H1 (cell line): ENCODE results near the gene CHSY3. TPM values are rescaled to one million over a fixed set of nuclear protein-coding genes. Genes with fewer than 3 reads are reported as not detected.

Experiments
- CTCF ChIA-PET: fragments of 300-600 bp; sonication (Branson Sonifier 250); formaldehyde crosslinking; loops from one replicate; lab custom pipeline; 2021; ENCODE audit not compliant: partially characterized antibody; lab: Charles Lee
- POLR2A ChIA-PET: fragments of 300-600 bp; sonication (Branson Sonifier 250); formaldehyde crosslinking; loops from one replicate; lab custom pipeline; 2021; ENCODE audit warnings: inconsistent platforms; ENCODE audit not compliant: partially characterized antibody; lab: Charles Lee
- DNase-seq, 2 experiments: peaks; one replicate each; pipeline versions ENCODE4 v3.0.0 to v3.0.0-alpha.2; 2010 to 2022; ENCODE audit warnings: low spot score in 2 of 2, low read depth in 1 of 2, mixed read lengths in 1 of 2
- FAIRE-seq: peaks from 2 replicates; lab custom pipeline; 2011; peaks lifted over from hg19 to GRCh38; lab: Jason Lieb, UNC
- H2AFZ ChIP-seq: 2 replicates; pipeline ENCODE4 v1.8.1; 2012; ENCODE audit warnings: low read length, inconsistent platforms
- H2AK5ac ChIP-seq: 2 replicates; pipeline ENCODE4 v1.6.1; 2013; ENCODE audit warnings: low read depth, low read length
- H2BK120ac ChIP-seq: replicated peaks from 2 replicates; pipeline ENCODE3; 2013; ENCODE audit warnings: low read depth, low read length, inconsistent platforms
- H2BK12ac ChIP-seq: 2 replicates; pipeline ENCODE4 v1.6.1; 2013; ENCODE audit warnings: low read depth, low read length
- H2BK15ac ChIP-seq: 2 replicates; pipeline ENCODE4 v1.6.1; 2013; ENCODE audit warnings: low read length
- H2BK20ac ChIP-seq: 2 replicates; pipeline ENCODE4 v1.6.1; 2013; ENCODE audit warnings: low read length
- H2BK5ac ChIP-seq: 2 replicates; pipeline ENCODE4 v1.6.1; 2013; ENCODE audit warnings: low read depth, low read length
- H3K14ac ChIP-seq: 2 replicates; pipeline ENCODE4 v1.6.1; 2013; ENCODE audit warnings: inconsistent platforms; ENCODE audit not compliant: insufficient read length
- H3K18ac ChIP-seq: 2 replicates; pipeline ENCODE4 v1.6.1; 2013; ENCODE audit warnings: low read length; ENCODE audit errors: extremely low read depth
- H3K23ac ChIP-seq: 2 replicates; pipeline ENCODE4 v1.6.1; 2013; ENCODE audit warnings: inconsistent platforms; ENCODE audit not compliant: insufficient read length
- H3K23me2 ChIP-seq: 2 replicates; pipeline ENCODE4 v1.6.1; 2013; ENCODE audit warnings: low read depth, low read length
- H3K27ac ChIP-seq: 2 replicates; pipeline ENCODE4 v1.6.1; 2011; ENCODE audit warnings: low read depth, low read length, inconsistent platforms
- H3K27me3 ChIP-seq, 4 experiments: replicated peaks in 1 of 4; 1 replicate in 1 of 4; 2 replicates in 3 of 4; pipeline versions ENCODE4 v1.6.1 to v1.8.1; 2011 to 2013; ENCODE audit warnings: low read length in 3 of 4, mild to moderate bottlenecking in 3 of 4, inconsistent platforms in 2 of 4, mixed read lengths in 2 of 4, moderate library complexity in 1 of 4; ENCODE audit not compliant: control insufficient read depth in 3 of 4, insufficient read depth in 3 of 4; ENCODE audit errors: extremely low read depth in 1 of 4
- H3K36me3 ChIP-seq, 4 experiments: 2 replicates each; pipeline versions ENCODE4 v1.6.1 to v1.8.1; 2011 to 2013; ENCODE audit warnings: mild to moderate bottlenecking in 4 of 4, low read length in 3 of 4, moderate library complexity in 2 of 4, control low read depth in 1 of 4, inconsistent platforms in 1 of 4; ENCODE audit not compliant: insufficient read depth in 4 of 4, control insufficient read depth in 2 of 4
- H3K4ac ChIP-seq: replicated peaks from 2 replicates; pipeline ENCODE3; 2013; ENCODE audit warnings: low read length, low read depth, mixed read lengths, inconsistent platforms; ENCODE audit not compliant: insufficient read length
- H3K4me1 ChIP-seq, 4 experiments: replicated peaks in 1 of 4; 1 replicate in 1 of 4; 2 replicates in 3 of 4; pipeline versions ENCODE4 v1.6.1 to v1.8.1; 2011 to 2013; ENCODE audit warnings: low read length in 3 of 4, inconsistent platforms in 2 of 4, mixed read lengths in 1 of 4; ENCODE audit not compliant: insufficient read depth in 4 of 4, control insufficient read depth in 3 of 4
- H3K4me2 ChIP-seq, 2 experiments: 2 replicates each; pipeline versions ENCODE4 v1.6.1 to v1.8.1; 2011 to 2013; ENCODE audit warnings: low read depth in 2 of 2, low read length in 2 of 2, control low read depth in 1 of 2, inconsistent platforms in 1 of 2, mild to moderate bottlenecking in 1 of 2; ENCODE audit not compliant: insufficient read depth in 1 of 2
- H3K4me3 ChIP-seq, 4 experiments: fragments of 200-600, 300-600 bp in 1 of 4; sonication (generic), shearing (Covaris generic), sonication (Bioruptor Twin) in 1 of 4; 2 replicates each; pipeline versions ENCODE4 v1.5.1 to v1.8.1; 2011 to 2016; ENCODE audit warnings: low read length in 4 of 4, low read depth in 3 of 4, control low read depth in 2 of 4, inconsistent platforms in 2 of 4, mild to moderate bottlenecking in 2 of 4, mixed read lengths in 1 of 4, moderate library complexity in 1 of 4; ENCODE audit not compliant: insufficient read depth in 2 of 4; ENCODE audit errors: extremely low read depth in 1 of 4
- H3K56ac ChIP-seq: replicated peaks from 2 replicates; pipeline ENCODE3; 2013; ENCODE audit warnings: low read depth, mild to moderate bottlenecking, mixed read lengths, low read length, inconsistent platforms; ENCODE audit not compliant: insufficient read length
- H3K79me1 ChIP-seq: 2 replicates; pipeline ENCODE4 v1.6.1; 2013; ENCODE audit warnings: low read depth, low read length, control low read depth
- H3K79me2 ChIP-seq, 2 experiments: 2 replicates each; pipeline versions ENCODE4 v1.6.1 to v1.8.1; 2012 to 2013; ENCODE audit warnings: low read length in 2 of 2, mild to moderate bottlenecking in 2 of 2, inconsistent platforms in 1 of 2; ENCODE audit not compliant: insufficient read depth in 2 of 2, control insufficient read depth in 1 of 2
- H3K9ac ChIP-seq, 4 experiments: replicated peaks in 1 of 4; 1 replicate in 1 of 4; 2 replicates in 3 of 4; pipeline versions ENCODE4 v1.6.1 to v1.8.1; 2011 to 2013; ENCODE audit warnings: low read depth in 3 of 4, low read length in 3 of 4, control low read depth in 2 of 4, mild to moderate bottlenecking in 2 of 4, moderate library complexity in 2 of 4, inconsistent platforms in 1 of 4; ENCODE audit errors: extremely low read depth in 1 of 4
- H3K9me3 ChIP-seq, 2 experiments: 2 replicates each; pipeline versions ENCODE4 v1.6.1 to v1.8.1; 2012 to 2013; ENCODE audit warnings: mild to moderate bottlenecking in 2 of 2, moderate library complexity in 2 of 2, control low read depth in 1 of 2, inconsistent platforms in 1 of 2, low read depth in 1 of 2, low read length in 1 of 2, mixed read lengths in 1 of 2; ENCODE audit not compliant: insufficient read depth in 2 of 2
- H4K20me1 ChIP-seq, 2 experiments: replicated peaks in 1 of 2; 2 replicates each; pipeline versions ENCODE3 to v1.8.1; 2011 to 2013; ENCODE audit warnings: inconsistent platforms in 2 of 2, low read length in 2 of 2, mild to moderate bottlenecking in 1 of 2; ENCODE audit not compliant: insufficient read depth in 2 of 2, control insufficient read depth in 1 of 2
- H4K5ac ChIP-seq: 2 replicates; pipeline ENCODE4 v1.6.1; 2013; ENCODE audit warnings: low read length, low read depth, mixed read lengths, inconsistent platforms; ENCODE audit not compliant: insufficient read length
- H4K8ac ChIP-seq: 2 replicates; pipeline ENCODE4 v1.8.0; 2013; ENCODE audit warnings: mild to moderate bottlenecking, moderate library complexity, low read length, inconsistent platforms; ENCODE audit not compliant: insufficient read depth; ENCODE audit errors: extremely low read depth
- H4K91ac ChIP-seq: replicated peaks from 2 replicates; pipeline ENCODE3; 2013; ENCODE audit warnings: low read length, mixed read lengths, inconsistent platforms; ENCODE audit not compliant: insufficient read length
- BCL11A ChIP-seq, 2 experiments: IDR thresholded peaks; one replicate each; pipeline ENCODE4 v1.6.1; 2011; ENCODE audit warnings: low read depth in 2 of 2, low read length in 2 of 2, mild to moderate bottlenecking in 2 of 2
- BRCA1 ChIP-seq: IDR thresholded peaks from 2 replicates; pipeline ENCODE4 v1.6.1; 2012; ENCODE audit warnings: low read depth, low read length, improper control_type of control experiment
- CTBP2 ChIP-seq: IDR thresholded peaks from 2 replicates; pipeline ENCODE4 v1.7.0; 2011; ENCODE audit warnings: borderline replicate concordance, mild to moderate bottlenecking, moderate library complexity, mixed read lengths, low read length; ENCODE audit not compliant: insufficient read depth, insufficient read length
- EGR1 ChIP-seq: IDR thresholded peaks from 2 replicates; pipeline ENCODE4 v1.6.1; 2011; ENCODE audit warnings: low read depth, low read length, borderline replicate concordance
- GABPA ChIP-seq: IDR thresholded peaks from 2 replicates; pipeline ENCODE4 v1.6.1; 2011; ENCODE audit warnings: mild to moderate bottlenecking, low read length, moderate library complexity, borderline replicate concordance; ENCODE audit not compliant: insufficient read depth
- MAX ChIP-seq: IDR thresholded peaks from 2 replicates; pipeline ENCODE4 v1.6.1; 2012; ENCODE audit warnings: inconsistent platforms
- POLR2A ChIP-seq, 2 experiments: IDR thresholded peaks; 1 replicate in 1 of 2; 2 replicates in 1 of 2; pipeline ENCODE4 v1.6.1; 2011; ENCODE audit warnings: low read depth in 2 of 2, low read length in 2 of 2, mild to moderate bottlenecking in 2 of 2; ENCODE audit errors: control extremely low read depth in 1 of 2
- POLR2AphosphoS5 ChIP-seq: IDR thresholded peaks from 2 replicates; pipeline ENCODE4 v1.6.1; 2011; ENCODE audit warnings: low read depth, low read length
- RAD21 ChIP-seq, 2 experiments: IDR thresholded peaks in 1 of 2; conservative IDR thresholded peaks in 1 of 2; 2 replicates each; pipeline ENCODE4 v1.6.1; 2011; ENCODE audit warnings: low read depth in 2 of 2, low read length in 2 of 2, improper control_type of control experiment in 1 of 2, inconsistent platforms in 1 of 2, mild to moderate bottlenecking in 1 of 2, moderate library complexity in 1 of 2
- SIRT6 ChIP-seq: IDR thresholded peaks from one replicate; pipeline ENCODE4 v1.7.1; 2012; ENCODE audit warnings: low read length, inconsistent platforms
- TAF7 ChIP-seq: optimal IDR thresholded peaks from 2 replicates; pipeline ENCODE3; 2011; ENCODE audit warnings: low read depth, mild to moderate bottlenecking, inconsistent platforms, low read length, moderate library complexity, borderline replicate concordance
- WGBS, 2 experiments: shearing (Covaris generic) in 1 of 2; methylation state at CpG; one replicate each; pipeline versions ENCODE4 v1.1.6 to v1.1.7; 2013 to 2015; ENCODE audit warnings: low lambda C conversion rate in 2 of 2, mixed read lengths in 2 of 2, inconsistent platforms in 1 of 2, low coverage in 1 of 2, missing lambda C conversion rate in 1 of 2; ENCODE audit not compliant: insufficient replicate concordance in 2 of 2, insufficient coverage in 1 of 2, insufficient read length in 1 of 2; ENCODE audit errors: extremely low coverage in 1 of 2, missing lambda C conversion rate in 1 of 2; 5-methylcytosine and 5-hydroxymethylcytosine counted together
- polyA plus RNA-seq, 7 experiments: library from polyadenylated mRNA; depleted of rRNA in 3 of 7; stranded (reverse) in 5 of 7; unstranded in 2 of 7; fragments of >200 nt in 5 of 7; fragments of 200-250 nt in 2 of 7; gene quantifications; 1 replicate in 5 of 7; 2 replicates in 1 of 7; 4 replicates in 1 of 7; pipeline versions ENCODE4 v1.2.1 to v1.2.3, GENCODE V29; 2011 to 2013; ENCODE audit warnings: missing spikeins in 2 of 7, mixed read lengths in 2 of 7
- total RNA-seq: library from RNA; stranded (reverse); fragmentation: NEBNext Ultra II Directional; extraction: Animal tissue kit (Norgen Biotek cat#: 25700); gene quantifications from 2 replicates; pipeline ENCODE4 v1.2.1, GENCODE V29; 2021

CHSY3 gene
- total and polyA plus RNA-seq, 2 of the 8 experiments (the other 6 are each of a cell fraction or from before 2014, with no cell fraction given) = 0.24 to 1.8 TPM

GRCh38 chr5:130032807-130033206, 128.5 kb downstream of the CHSY3 start:
- no peak overlapping the region for H2BK12ac ChIP-seq
- 90% methylated on average over 3 of the region's 3 CpGs; no CpG with 5 or more reads in 1 of the 2 experiments for WGBS, 2 experiments

More at GRCh38 chr5:130032807-130033206, 128.5 kb downstream of the CHSY3 start:
- H2BK20ac ChIP-seq = no peak overlapping the region
- H3K18ac ChIP-seq = no peak overlapping the region
- H3K4me3 ChIP-seq = no peak overlapping the region
- no peak overlapping the region for H2AK5ac ChIP-seq
- DNase-seq = no peak
- no peak overlapping the region for H2BK120ac ChIP-seq
- H2AFZ ChIP-seq = no peak overlapping the region
- H3K4me1 ChIP-seq = peaks cover 0 to 2% (median 0%) of the 10 kb centered on the region in 4 experiments; a peak in 1 of 7 replicates
- no peak for FAIRE-seq
- no peak overlapping the region for H3K4ac ChIP-seq
- TF ChIP-seq TAF7 (no peak), POLR2A (IDR thresholded peaks at IDR 0.05; ENCODE audit: control extremely low read depth in 1 of 2, low read depth in 2 of 2, low read length in 2 of 2) (no peak), BCL11A (IDR thresholded peaks at IDR 0.05; ENCODE audit: low read depth in 2 of 2, low read length in 2 of 2) (no peak), RAD21 (IDR thresholded peaks at IDR 0.05 in 1 of 2, conservative IDR thresholded peaks at IDR 0.05 in 1 of 2; ENCODE audit: low read depth in 2 of 2, low read length in 2 of 2) (no peak), EGR1 (no peak), BRCA1 (no peak), GABPA (no peak), CTBP2 (no peak), SIRT6 (no peak), MAX (no peak), POLR2AphosphoS5 (no peak)
- no peaks in the 10 kb centered on the region for H3K9me3 ChIP-seq
- H3K4me2 ChIP-seq = no peak overlapping the region
- H3K36me3 ChIP-seq = no peaks in the 10 kb centered on the region
- no peaks in the 10 kb centered on the region for H3K27me3 ChIP-seq
- no peak overlapping the region for H2BK15ac ChIP-seq
- H3K23ac ChIP-seq = no peak overlapping the region
- no peak overlapping the region for H2BK5ac ChIP-seq
- no peak overlapping the region for H4K8ac ChIP-seq
- H3K79me1 ChIP-seq = no peaks in the 10 kb centered on the region
- no peaks in the 10 kb centered on the region for H3K23me2 ChIP-seq
- ChIA-PET POLR2A (no interaction called here), CTCF (no interaction called here)
- no peak overlapping the region for H4K91ac ChIP-seq
- H4K5ac ChIP-seq = no peak overlapping the region
- H3K27ac ChIP-seq = no peak overlapping the region
- no peaks in the 10 kb centered on the region for H4K20me1 ChIP-seq
- no peaks in the 10 kb centered on the region for H3K79me2 ChIP-seq
- H3K14ac ChIP-seq = no peak overlapping the region
- H3K56ac ChIP-seq = no peak overlapping the region
- H3K9ac ChIP-seq = no peak overlapping the region
